ENCODE data around the gene MYOD1. TPM values are rescaled to one million over a fixed set of nuclear protein-coding genes. Genes with fewer than 3 reads are reported as not detected.

Gene MYOD1
- total RNA-seq, 1 experiment from 2014 or later = not detected

DNA sequence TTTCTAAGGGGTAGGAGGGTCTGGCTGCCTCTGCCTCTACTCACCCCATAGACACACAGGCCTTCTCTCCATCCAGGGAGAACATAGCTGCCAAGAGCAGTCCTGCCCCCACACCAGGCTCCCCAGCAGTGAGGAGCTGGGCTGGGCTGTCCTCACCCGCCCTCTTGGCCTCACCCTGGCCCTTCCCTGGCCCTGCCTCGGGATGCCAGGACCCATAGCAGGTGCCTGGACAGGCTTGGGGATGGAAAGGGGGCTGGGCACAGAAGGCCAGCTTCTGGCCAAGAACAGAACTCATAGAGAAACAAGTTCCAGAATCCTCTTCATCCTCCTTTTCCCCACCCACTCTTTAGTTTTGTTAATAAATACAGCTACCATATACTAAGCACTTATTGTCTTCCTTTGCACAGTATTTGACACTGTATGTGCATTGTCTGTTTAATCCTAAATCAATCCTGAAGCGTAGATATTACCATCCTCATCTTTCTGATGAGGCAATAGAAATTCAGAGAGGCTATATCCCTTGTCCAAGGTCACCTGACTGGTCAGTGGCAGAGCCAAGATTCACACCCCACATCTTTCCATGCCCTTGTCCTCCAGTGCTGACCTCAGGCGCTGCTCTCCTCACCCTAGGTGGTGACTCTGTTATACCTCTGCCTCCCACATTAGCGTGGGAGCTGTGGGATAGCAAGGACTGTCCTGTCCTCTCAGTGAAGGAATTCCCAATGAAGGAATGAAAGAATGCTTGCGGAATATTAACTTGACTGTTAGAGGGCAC is 22.0 kb upstream of the MYOD1 start:
- Histone ChIP-seq H3K9ac (ENCODE audit: low read length) (no peak overlapping the region), H2AFZ (ENCODE audit: low read length) (no peak overlapping the region), H3K27ac (ENCODE audit: low read length) (no peak overlapping the region), H3K36me3 (ENCODE audit: insufficient read depth, low read length) (no peaks in the 10 kb centered on the region), H3K79me2 (ENCODE audit: low read length) (no peaks in the 10 kb centered on the region), H4K20me1 (ENCODE audit: insufficient read depth, low read depth, low read length) (no peaks in the 10 kb centered on the region), H3K27me3 (ENCODE audit: low read length) (no peaks in the 10 kb centered on the region), H3K4me2 (ENCODE audit: low read depth, low read length, poor library complexity, severe bottlenecking) (no peak overlapping the region), H3K9me2 (replicated peaks; ENCODE audit: insufficient read depth, low read length) (no peaks in the 10 kb centered on the region), H3K9me3 (ENCODE audit: low read length) (no peaks in the 10 kb centered on the region), H3K4me3 (ENCODE audit: low read length) (no peak overlapping the region), H3K4me1 (ENCODE audit: low read length) (no peaks in the 10 kb centered on the region)
- no peak for DNase-seq

DNA sequence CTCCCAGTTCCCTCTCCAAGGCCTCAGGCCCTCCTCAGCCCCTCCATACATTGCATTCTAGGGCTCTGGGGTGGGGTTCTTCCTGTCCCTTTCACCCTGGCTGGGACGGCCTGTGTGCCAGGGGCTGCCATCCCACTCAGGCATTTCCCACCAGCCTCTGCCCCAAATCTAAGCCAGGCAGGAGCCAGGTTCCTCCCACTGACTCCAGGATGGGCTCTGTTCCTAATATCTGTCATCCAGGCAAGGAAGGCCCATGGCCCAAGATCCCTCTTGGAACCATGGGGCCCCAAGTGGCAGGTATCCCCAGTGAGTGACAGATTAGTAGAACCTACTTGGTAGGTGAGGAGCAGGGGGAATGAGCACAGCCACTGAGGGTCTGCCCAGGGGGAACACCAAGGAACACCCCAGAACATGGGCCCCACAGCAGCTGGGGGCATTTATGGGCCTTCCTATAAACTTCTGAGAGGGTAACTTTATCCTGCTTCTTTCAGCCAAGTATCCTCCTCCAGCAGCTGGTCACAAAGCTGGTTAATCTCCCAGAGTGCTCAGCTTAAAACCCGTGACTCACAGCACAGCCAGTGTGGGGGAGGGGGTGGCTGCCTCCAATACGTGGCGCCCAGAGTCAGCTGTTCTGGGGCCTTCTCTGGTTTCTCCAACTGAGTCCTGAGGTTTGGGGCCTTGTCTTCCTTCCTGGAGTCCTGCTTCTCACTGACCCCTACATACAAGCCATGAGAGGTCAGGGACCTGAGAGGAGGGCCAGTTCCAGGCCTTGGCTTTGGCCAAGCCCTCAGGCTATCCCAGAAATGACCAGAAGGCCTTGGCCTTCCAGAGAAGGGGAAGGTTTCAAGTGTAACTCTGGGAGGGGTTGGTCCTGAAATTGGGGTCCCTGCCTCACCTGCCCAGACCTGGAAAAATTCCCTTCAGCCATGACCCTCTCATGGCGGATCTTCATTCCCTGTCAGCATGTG is 19.9 kb upstream of the MYOD1 start:
- Histone ChIP-seq H3K4me2 (ENCODE audit: low read depth, low read length, poor library complexity, severe bottlenecking) (no peak overlapping the region), H3K9me2 (replicated peaks; ENCODE audit: insufficient read depth, low read length) (no peaks in the 10 kb centered on the region), H3K36me3 (ENCODE audit: insufficient read depth, low read length) (no peaks in the 10 kb centered on the region), H3K4me3 (ENCODE audit: low read length) (no peak overlapping the region), H2AFZ (ENCODE audit: low read length) (no peak overlapping the region), H3K27me3 (ENCODE audit: low read length) (no peaks in the 10 kb centered on the region), H3K79me2 (ENCODE audit: low read length) (no peaks in the 10 kb centered on the region), H4K20me1 (ENCODE audit: insufficient read depth, low read depth, low read length) (no peaks in the 10 kb centered on the region), H3K9ac (ENCODE audit: low read length) (no peak overlapping the region), H3K9me3 (ENCODE audit: low read length) (no peaks in the 10 kb centered on the region; the same call in 1 of the 2 replicates), H3K4me1 (ENCODE audit: low read length) (no peaks in the 10 kb centered on the region), H3K27ac (ENCODE audit: low read length) (no peak overlapping the region)
- no peak for DNase-seq

DNA sequence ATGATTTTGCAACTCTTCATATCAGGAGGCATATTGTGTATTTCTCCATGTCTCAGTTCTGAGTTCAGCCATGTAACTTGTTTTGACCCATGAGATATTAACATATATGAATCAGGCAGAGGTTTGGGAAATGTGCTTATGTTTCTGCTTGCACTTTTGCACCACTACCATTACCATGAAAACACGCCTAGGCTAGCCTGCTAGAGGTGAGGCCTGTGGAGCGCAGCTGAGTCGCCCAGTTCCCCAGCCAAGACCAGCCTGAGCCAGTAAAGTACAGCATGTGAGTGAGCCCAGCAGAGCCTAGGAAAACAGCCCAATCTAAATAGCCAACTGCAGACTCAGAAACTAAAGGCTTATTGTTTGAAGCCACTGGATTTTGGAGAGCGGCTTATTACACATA is 18.4 kb upstream of the MYOD1 start:
- Histone ChIP-seq H3K36me3 (ENCODE audit: insufficient read depth, low read length) (no peaks in the 10 kb centered on the region), H2AFZ (ENCODE audit: low read length) (no peak overlapping the region), H3K9me2 (replicated peaks; ENCODE audit: insufficient read depth, low read length) (no peaks in the 10 kb centered on the region), H3K27me3 (ENCODE audit: low read length) (no peaks in the 10 kb centered on the region), H3K27ac (ENCODE audit: low read length) (no peak overlapping the region), H4K20me1 (ENCODE audit: insufficient read depth, low read depth, low read length) (no peaks in the 10 kb centered on the region), H3K9me3 (ENCODE audit: low read length) (no peaks in the 10 kb centered on the region; the same call in 1 of the 2 replicates), H3K4me1 (ENCODE audit: low read length) (no peaks in the 10 kb centered on the region), H3K9ac (ENCODE audit: low read length) (no peak overlapping the region), H3K79me2 (ENCODE audit: low read length) (no peaks in the 10 kb centered on the region), H3K4me2 (ENCODE audit: low read depth, low read length, poor library complexity, severe bottlenecking) (no peak overlapping the region), H3K4me3 (ENCODE audit: low read length) (no peak overlapping the region)
- no peak for DNase-seq

DNA sequence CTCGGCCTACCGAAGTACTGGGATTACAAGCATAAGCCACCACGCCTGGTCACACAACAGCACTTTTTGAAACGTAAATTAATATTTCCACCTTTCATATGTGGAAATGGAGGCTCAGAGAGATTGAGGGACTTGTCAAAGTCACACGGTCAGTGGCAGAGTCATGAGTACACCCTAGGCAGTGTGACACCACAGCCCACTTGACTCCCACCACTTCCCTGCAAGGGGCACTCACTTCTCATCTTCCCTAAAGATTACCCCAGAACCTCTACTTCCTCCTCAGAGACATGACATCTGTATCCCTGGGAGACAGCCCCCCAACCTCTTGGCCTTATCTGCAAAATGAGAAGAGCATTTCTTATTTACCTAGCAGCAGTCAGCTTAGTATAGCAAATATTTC is 16.5 kb upstream of the MYOD1 start:
- Histone ChIP-seq H3K79me2 (ENCODE audit: low read length) (no peaks in the 10 kb centered on the region), H3K36me3 (ENCODE audit: insufficient read depth, low read length) (no peaks in the 10 kb centered on the region), H3K4me1 (ENCODE audit: low read length) (no peaks in the 10 kb centered on the region), H3K9me3 (ENCODE audit: low read length) (no peaks in the 10 kb centered on the region; the same call in 1 of the 2 replicates), H3K27ac (ENCODE audit: low read length) (no peak overlapping the region), H3K9ac (ENCODE audit: low read length) (no peak overlapping the region), H3K9me2 (replicated peaks; ENCODE audit: insufficient read depth, low read length) (no peaks in the 10 kb centered on the region), H3K4me2 (ENCODE audit: low read depth, low read length, poor library complexity, severe bottlenecking) (no peak overlapping the region), H4K20me1 (ENCODE audit: insufficient read depth, low read depth, low read length) (no peaks in the 10 kb centered on the region), H2AFZ (ENCODE audit: low read length) (no peak overlapping the region), H3K4me3 (ENCODE audit: low read length) (no peak overlapping the region), H3K27me3 (ENCODE audit: low read length) (no peaks in the 10 kb centered on the region)
- no peak for DNase-seq

DNA sequence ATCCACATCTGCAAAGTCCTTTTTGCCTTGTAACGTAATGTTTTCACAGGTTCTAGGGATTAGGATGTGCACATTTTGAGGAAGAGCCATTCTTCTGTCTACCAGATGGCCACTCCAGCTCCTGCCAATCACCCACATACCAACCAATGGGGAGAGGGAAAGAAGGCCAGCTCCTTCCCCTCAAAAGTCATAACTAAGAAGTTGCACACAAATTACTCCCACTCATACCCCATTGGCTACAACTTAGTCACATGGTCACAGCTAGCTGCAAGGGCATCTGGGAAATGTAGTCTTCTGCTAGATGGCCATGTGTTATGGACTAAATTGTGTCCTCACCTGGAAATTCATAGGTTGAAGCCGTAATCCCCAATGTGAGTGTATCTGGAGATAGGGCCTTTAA is 15.4 kb upstream of the MYOD1 start:
- no peak overlapping the region for H3K4me2 ChIP-seq (ENCODE audit: low read depth, low read length, poor library complexity, severe bottlenecking)
- no peaks in the 10 kb centered on the region for H4K20me1 ChIP-seq (ENCODE audit: insufficient read depth, low read depth, low read length)
- H3K27ac ChIP-seq (ENCODE audit: low read length) = no peak overlapping the region
- peak; percentile 85 for DNase-seq
- no peaks in the 10 kb centered on the region for H3K4me1 ChIP-seq (ENCODE audit: low read length)
- H3K9ac ChIP-seq (ENCODE audit: low read length) = no peak overlapping the region
- H3K9me2 ChIP-seq (replicated peaks; ENCODE audit: insufficient read depth, low read length) = no peaks in the 10 kb centered on the region
- H3K4me3 ChIP-seq (ENCODE audit: low read length) = no peak overlapping the region
- no peaks in the 10 kb centered on the region; the same call in 1 of the 2 replicates for H3K9me3 ChIP-seq (ENCODE audit: low read length)
- no peak overlapping the region for H2AFZ ChIP-seq (ENCODE audit: low read length)
- H3K79me2 ChIP-seq (ENCODE audit: low read length) = no peaks in the 10 kb centered on the region
- H3K36me3 ChIP-seq (ENCODE audit: insufficient read depth, low read length) = no peaks in the 10 kb centered on the region
- H3K27me3 ChIP-seq (ENCODE audit: low read length) = no peaks in the 10 kb centered on the region

DNA sequence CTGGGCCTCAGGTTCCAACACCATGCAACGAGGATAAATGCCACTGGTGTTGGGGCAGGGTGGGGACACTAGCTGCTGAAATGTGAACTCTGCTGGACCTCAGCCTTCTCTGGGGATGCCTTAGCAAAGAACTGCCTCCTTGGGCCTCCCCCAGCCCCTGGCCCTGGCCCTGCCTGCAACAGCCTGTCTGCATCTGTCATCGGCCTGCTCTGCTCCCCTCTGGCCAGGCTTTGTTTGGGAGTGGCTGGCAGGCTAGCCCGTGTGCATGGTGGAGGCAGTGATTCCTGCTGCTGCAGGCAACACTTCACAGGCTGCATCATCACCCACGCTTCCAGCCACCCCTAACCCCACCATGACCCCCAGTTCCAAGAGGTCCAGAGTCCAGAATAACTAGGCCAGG is 11.5 kb upstream of the MYOD1 start:
- H3K79me2 ChIP-seq (ENCODE audit: low read length) = no peaks in the 10 kb centered on the region
- no peak overlapping the region for H3K27ac ChIP-seq (ENCODE audit: low read length)
- no peaks in the 10 kb centered on the region for H3K27me3 ChIP-seq (ENCODE audit: low read length)
- H3K9ac ChIP-seq (ENCODE audit: low read length) = no peak overlapping the region
- H3K4me2 ChIP-seq (ENCODE audit: low read depth, low read length, poor library complexity, severe bottlenecking) = no peak overlapping the region
- H2AFZ ChIP-seq (ENCODE audit: low read length) = no peak overlapping the region
- H3K9me3 ChIP-seq (ENCODE audit: low read length) = no peaks in the 10 kb centered on the region; the same call in 1 of the 2 replicates
- DNase-seq = no peak
- H3K4me3 ChIP-seq (ENCODE audit: low read length) = no peak overlapping the region
- no peaks in the 10 kb centered on the region for H3K36me3 ChIP-seq (ENCODE audit: insufficient read depth, low read length)
- H3K4me1 ChIP-seq (ENCODE audit: low read length) = no peaks in the 10 kb centered on the region
- H4K20me1 ChIP-seq (ENCODE audit: insufficient read depth, low read depth, low read length) = no peaks in the 10 kb centered on the region
- no peaks in the 10 kb centered on the region for H3K9me2 ChIP-seq (replicated peaks; ENCODE audit: insufficient read depth, low read length)

DNA sequence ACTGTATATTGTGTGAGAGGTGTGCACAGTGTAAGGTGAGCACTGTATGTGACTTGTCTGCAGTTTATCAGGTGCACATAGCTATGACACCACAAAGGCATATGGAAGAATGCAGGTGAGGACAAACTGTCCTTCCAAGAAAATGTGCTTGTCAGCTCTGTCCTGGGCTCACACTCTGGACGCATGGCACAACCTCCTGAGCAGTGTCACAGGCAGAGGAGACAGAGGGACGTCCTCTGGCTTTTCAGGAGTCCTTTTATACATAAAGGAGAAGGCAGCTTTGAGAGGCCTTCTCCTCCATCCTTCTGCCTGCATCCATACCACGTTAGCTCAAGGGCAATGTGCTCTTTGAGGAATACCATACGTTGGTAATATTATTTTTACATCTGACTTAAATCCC is 7.5 kb upstream of the MYOD1 start:
- Histone ChIP-seq H3K9me2 (replicated peaks; ENCODE audit: insufficient read depth, low read length) (no peaks in the 10 kb centered on the region), H3K27me3 (ENCODE audit: low read length) (no peaks in the 10 kb centered on the region), H3K4me3 (ENCODE audit: low read length) (no peak overlapping the region), H3K9me3 (ENCODE audit: low read length) (no peaks in the 10 kb centered on the region), H2AFZ (ENCODE audit: low read length) (no peak overlapping the region), H3K79me2 (ENCODE audit: low read length) (no peaks in the 10 kb centered on the region), H3K27ac (ENCODE audit: low read length) (no peak overlapping the region), H3K4me1 (ENCODE audit: low read length) (no peaks in the 10 kb centered on the region), H3K36me3 (ENCODE audit: insufficient read depth, low read length) (no peaks in the 10 kb centered on the region), H4K20me1 (ENCODE audit: insufficient read depth, low read depth, low read length) (no peaks in the 10 kb centered on the region), H3K9ac (ENCODE audit: low read length) (no peak overlapping the region), H3K4me2 (ENCODE audit: low read depth, low read length, poor library complexity, severe bottlenecking) (no peak overlapping the region)
- DNase-seq = no peak

DNA sequence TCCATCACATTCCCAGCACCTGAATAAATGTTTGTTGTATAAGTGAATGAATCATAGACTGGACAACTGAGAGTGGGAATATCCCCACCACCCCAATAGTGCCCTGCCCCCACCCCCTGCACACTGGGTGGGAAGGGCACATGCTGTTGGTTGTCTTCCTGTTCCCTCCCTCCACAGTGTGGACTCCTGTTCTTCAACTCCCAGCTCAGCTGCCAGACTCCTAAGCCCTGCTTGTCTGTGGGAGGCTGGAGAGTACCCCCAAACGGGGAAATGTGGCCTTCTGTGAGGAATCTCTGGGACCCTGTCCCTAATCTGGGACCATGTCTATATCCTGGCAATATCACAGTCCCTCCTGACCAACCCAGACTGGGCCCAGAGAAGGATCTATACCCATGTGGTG is 5.5 kb upstream of the MYOD1 start:
- no peak for DNase-seq
- Histone ChIP-seq H3K9ac (ENCODE audit: low read length) (no peak overlapping the region), H2AFZ (ENCODE audit: low read length) (no peak overlapping the region), H3K79me2 (ENCODE audit: low read length) (no peaks in the 10 kb centered on the region), H3K4me1 (ENCODE audit: low read length) (no peaks in the 10 kb centered on the region), H3K4me3 (ENCODE audit: low read length) (no peak overlapping the region), H3K9me3 (ENCODE audit: low read length) (no peaks in the 10 kb centered on the region), H4K20me1 (ENCODE audit: insufficient read depth, low read depth, low read length) (no peaks in the 10 kb centered on the region), H3K27me3 (ENCODE audit: low read length) (no peaks in the 10 kb centered on the region), H3K36me3 (ENCODE audit: insufficient read depth, low read length) (no peaks in the 10 kb centered on the region), H3K27ac (ENCODE audit: low read length) (no peak overlapping the region), H3K4me2 (ENCODE audit: low read depth, low read length, poor library complexity, severe bottlenecking) (no peak overlapping the region), H3K9me2 (replicated peaks; ENCODE audit: insufficient read depth, low read length) (no peaks in the 10 kb centered on the region)
